ENCODE measurements around the gene BEST3.

BEST3 gene

GRCh38 chr12:69641546-69641945 lies 57.6 kb downstream of the BEST3 start:
- TF ChIP-seq SIN3A (IDR thresholded peaks at IDR 0.05; ENCODE audit: borderline replicate concordance, insufficient read depth, low read length) (no peak), FOXP2 (optimal IDR thresholded peaks at IDR 0.05; ENCODE audit: borderline replicate concordance, extremely low read depth, extremely low read length, insufficient read depth) (no peak), POLR2AphosphoS5 (IDR thresholded peaks at IDR 0.05; ENCODE audit: low read depth, low read length) (no peak), REST (IDR thresholded peaks at IDR 0.05; ENCODE audit: insufficient read depth in 1 of 2, low read depth in 2 of 2, low read length in 2 of 2) (no peak), TAF1 (IDR thresholded peaks at IDR 0.05; ENCODE audit: borderline replicate concordance, insufficient read depth, low read length) (no peak)

GRCh38 chr12:69639400-69640016 lies 59.6 kb downstream of the BEST3 start:
- TF ChIP-seq TAF1 (IDR thresholded peaks at IDR 0.05; ENCODE audit: borderline replicate concordance, insufficient read depth, low read length) (no peak), REST (IDR thresholded peaks at IDR 0.05; ENCODE audit: insufficient read depth in 1 of 2, low read depth in 2 of 2, low read length in 2 of 2) (no peak), POLR2AphosphoS5 (IDR thresholded peaks at IDR 0.05; ENCODE audit: low read depth, low read length) (no peak), FOXP2 (optimal IDR thresholded peaks at IDR 0.05; ENCODE audit: borderline replicate concordance, extremely low read depth, extremely low read length, insufficient read depth) (no peak), SIN3A (IDR thresholded peaks at IDR 0.05; ENCODE audit: borderline replicate concordance, insufficient read depth, low read length) (no peak)

DNA sequence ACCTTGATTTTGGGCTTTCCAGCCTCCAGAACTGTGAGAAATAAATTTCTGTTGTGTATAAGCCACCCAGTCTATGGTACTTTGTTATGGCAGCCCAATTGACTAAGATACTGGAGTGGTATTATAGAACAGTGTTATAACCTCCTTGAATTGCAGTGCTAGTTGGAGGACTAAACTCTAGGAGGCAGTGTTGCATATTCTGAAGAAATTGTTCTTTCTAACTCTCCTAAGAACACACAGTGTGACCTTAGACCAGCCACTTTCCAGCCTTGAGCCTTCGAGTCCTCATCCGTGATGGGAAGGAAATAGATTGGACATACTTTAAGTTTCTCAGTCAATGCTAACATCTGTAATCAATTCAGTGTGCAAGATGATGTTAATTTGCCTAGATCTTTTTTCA lies 66.0 kb downstream of the BEST3 start:
- TF ChIP-seq TAF1 (IDR thresholded peaks at IDR 0.05; ENCODE audit: borderline replicate concordance, insufficient read depth, low read length) (no peak), FOXP2 (optimal IDR thresholded peaks at IDR 0.05; ENCODE audit: borderline replicate concordance, extremely low read depth, extremely low read length, insufficient read depth) (no peak), REST (IDR thresholded peaks at IDR 0.05; ENCODE audit: insufficient read depth in 1 of 2, low read depth in 2 of 2, low read length in 2 of 2) (no peak), SIN3A (IDR thresholded peaks at IDR 0.05; ENCODE audit: borderline replicate concordance, insufficient read depth, low read length) (no peak), POLR2AphosphoS5 (IDR thresholded peaks at IDR 0.05; ENCODE audit: low read depth, low read length) (no peak)

DNA sequence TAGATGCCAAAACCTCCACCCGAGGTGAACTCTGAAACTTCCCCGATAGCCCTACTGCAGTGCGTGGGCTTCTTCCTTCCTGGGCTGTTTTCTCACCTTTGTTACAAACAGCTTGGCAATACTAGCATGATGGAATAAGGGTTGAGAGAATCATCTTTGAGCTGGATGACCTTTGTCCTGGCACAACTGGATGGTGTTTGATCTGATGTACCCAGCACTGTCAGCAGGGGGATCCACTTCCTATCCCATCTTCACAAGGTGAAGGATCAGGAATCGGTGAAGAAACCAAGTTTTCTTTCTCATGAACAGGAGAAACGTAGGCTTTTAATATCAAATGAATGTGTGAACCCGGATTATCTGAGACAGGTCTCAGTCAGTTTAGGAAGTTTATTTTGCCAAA lies 68.9 kb downstream of the BEST3 start:
- no peak for TF ChIP-seq POLR2AphosphoS5 (IDR thresholded peaks at IDR 0.05; ENCODE audit: low read depth, low read length)
- no peak for TF ChIP-seq TAF1 (IDR thresholded peaks at IDR 0.05; ENCODE audit: borderline replicate concordance, insufficient read depth, low read length)
- no peak for TF ChIP-seq SIN3A (IDR thresholded peaks at IDR 0.05; ENCODE audit: borderline replicate concordance, insufficient read depth, low read length)
- TF ChIP-seq FOXP2 (optimal IDR thresholded peaks at IDR 0.05; ENCODE audit: borderline replicate concordance, extremely low read depth, extremely low read length, insufficient read depth): no peak
- TF ChIP-seq REST (IDR thresholded peaks at IDR 0.05; ENCODE audit: insufficient read depth in 1 of 2, low read depth in 2 of 2, low read length in 2 of 2): no peak
